ENCODE results near the gene PCNX2.

DNA sequence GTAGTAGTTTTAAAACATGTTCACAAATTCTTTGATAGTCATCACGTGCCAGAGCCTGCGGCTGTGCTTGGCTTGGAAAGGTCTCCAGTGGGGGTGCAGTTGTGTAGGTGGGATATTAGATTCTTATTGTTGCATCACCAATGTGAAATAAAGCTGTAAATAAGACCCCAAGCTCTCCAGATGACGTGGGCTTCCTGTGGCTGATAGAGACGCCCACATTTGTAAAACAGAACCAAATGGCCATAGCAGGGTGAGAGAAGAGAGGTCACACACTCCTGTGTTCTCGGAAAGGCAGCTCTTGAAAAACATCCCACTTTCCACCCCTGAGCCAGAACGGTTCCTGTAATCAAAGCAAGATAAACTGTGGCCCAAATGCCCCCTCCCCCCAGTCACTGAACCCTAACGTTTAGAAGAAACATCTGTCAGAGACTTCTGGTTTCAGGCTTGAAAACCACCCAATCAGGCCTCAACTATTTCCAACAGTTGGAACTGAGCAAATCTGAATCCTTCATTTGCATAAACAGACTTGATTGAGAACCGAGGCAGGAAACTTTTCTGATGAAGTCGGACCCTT, 351.8 kb downstream of the PCNX2 start:
- TF ChIP-seq JUND (IDR thresholded peaks at IDR 0.05) = no peak
- TF ChIP-seq, protein P1, sequence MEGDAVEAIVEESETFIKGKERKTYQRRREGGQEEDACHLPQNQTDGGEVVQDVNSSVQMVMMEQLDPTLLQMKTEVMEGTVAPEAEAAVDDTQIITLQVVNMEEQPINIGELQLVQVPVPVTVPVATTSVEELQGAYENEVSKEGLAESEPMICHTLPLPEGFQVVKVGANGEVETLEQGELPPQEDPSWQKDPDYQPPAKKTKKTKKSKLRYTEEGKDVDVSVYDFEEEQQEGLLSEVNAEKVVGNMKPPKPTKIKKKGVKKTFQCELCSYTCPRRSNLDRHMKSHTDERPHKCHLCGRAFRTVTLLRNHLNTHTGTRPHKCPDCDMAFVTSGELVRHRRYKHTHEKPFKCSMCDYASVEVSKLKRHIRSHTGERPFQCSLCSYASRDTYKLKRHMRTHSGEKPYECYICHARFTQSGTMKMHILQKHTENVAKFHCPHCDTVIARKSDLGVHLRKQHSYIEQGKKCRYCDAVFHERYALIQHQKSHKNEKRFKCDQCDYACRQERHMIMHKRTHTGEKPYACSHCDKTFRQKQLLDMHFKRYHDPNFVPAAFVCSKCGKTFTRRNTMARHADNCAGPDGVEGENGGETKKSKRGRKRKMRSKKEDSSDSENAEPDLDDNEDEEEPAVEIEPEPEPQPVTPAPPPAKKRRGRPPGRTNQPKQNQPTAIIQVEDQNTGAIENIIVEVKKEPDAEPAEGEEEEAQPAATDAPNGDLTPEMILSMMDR (IDR thresholded peaks at IDR 0.05 in 2 of 3, conservative IDR thresholded peaks at IDR 0.05 in 1 of 3; ENCODE audit: borderline replicate concordance in 1 of 3, insufficient read depth in 1 of 3, low read depth in 2 of 3, low read length in 2 of 3) = no peak
- TF ChIP-seq POLR2A (IDR thresholded peaks at IDR 0.05; ENCODE audit: borderline replicate concordance, extremely low read depth, insufficient read depth, insufficient read length) = no peak
- no peak for TF ChIP-seq RAD21 (IDR thresholded peaks at IDR 0.05; ENCODE audit: low read depth)
- no peak for TF ChIP-seq TCF7L2 (IDR thresholded peaks at IDR 0.05; ENCODE audit: borderline replicate concordance, extremely low read depth, insufficient read depth, insufficient read length)
- no peak for TF ChIP-seq POLR2AphosphoS5 (IDR thresholded peaks at IDR 0.05; ENCODE audit: low read depth, low read length)
- TF ChIP-seq YY1 (IDR thresholded peaks at IDR 0.05; ENCODE audit: extremely low read depth, insufficient replicate concordance, low read depth, low read length) = no peak
- TF ChIP-seq SIN3A (IDR thresholded peaks at IDR 0.05; ENCODE audit: low read depth) = no peak
- no peak for TF ChIP-seq EZH2phosphoT487 (IDR thresholded peaks at IDR 0.05; ENCODE audit: borderline replicate concordance)

All from HCT116 (cell line).